CD4-positive, alpha-beta T cell treated with Interleukin-15 for 4 hours (primary cell): ENCODE data around the gene CDYL2.

Source experiments
- DNase-seq: peaks from one replicate; pipeline ENCODE4 v3.0.0-alpha.2; 2020; ENCODE audit warnings: low spot score

Gene CDYL2

GRCh38 chr16:80743772-80744171 is 60.6 kb downstream of the CDYL2 start:
- no peak for DNase-seq

- DNase-seq: peak; percentile 16
Observed at GRCh38 chr16:80743273-80743672, 61.1 kb downstream of the CDYL2 start.

DNA sequence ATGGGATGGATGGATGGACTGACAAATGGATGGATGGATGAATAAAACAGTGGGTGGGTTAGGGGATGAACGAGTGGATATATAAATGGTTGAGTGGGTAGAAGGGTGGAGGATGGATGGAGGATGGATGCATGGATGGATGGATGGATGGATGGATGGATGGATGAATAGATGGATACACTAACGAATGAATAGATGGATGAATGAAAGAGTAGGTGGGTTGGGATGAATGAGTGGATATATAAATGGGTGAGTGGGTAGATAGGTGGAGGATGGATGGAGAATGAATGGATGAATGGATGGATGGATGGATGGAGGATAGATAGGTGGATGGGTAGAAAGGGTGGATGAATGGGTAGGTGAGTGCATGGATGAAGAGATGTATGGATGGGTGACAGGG is 62.1 kb downstream of the CDYL2 start:
- no peak for DNase-seq

GRCh38 chr16:80741724-80742123 is 62.7 kb downstream of the CDYL2 start:
- DNase-seq: no peak

DNA sequence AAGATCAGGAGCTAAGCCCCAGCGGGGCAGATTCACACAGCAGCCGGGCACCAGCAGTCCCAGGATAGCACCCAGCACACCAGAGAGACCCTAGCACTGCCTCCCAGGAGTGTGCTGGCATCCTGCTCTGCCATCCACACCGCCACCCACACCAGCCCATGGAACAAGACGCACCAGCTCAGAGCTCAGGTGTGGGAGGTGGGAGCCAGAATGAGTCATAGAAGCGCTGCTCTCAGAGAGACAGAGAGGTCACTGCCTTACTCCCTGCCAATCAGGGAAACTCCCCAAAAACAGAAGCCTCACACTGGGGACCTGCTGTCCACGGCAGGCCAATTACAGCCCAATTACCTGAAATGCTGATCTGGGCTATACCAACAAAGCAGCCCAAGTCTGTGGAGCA is 64.9 kb downstream of the CDYL2 start:
- DNase-seq: no peak

GRCh38 chr16:80738521-80738920 is 65.9 kb downstream of the CDYL2 start:
- DNase-seq: no peak

DNA sequence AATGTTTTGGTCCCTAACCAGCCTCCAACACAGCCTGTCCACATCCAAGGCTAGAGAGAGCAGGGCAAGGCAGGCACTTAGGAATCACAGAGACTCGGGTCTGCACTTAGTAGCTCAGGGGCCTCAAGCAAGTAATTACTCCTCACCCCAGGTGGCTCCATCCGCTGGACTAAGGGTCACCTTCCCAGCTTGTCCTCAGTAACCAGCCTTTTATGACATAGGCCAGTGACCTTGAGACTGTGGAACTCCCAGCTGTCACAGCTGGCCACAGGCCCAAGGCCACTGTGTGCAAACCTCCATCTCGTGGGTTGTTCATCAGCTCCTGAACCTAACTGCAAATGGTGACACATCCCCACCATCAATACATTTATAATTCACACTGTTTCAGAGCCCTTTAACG is 68.6 kb downstream of the CDYL2 start:
- DNase-seq: no peak

DNA sequence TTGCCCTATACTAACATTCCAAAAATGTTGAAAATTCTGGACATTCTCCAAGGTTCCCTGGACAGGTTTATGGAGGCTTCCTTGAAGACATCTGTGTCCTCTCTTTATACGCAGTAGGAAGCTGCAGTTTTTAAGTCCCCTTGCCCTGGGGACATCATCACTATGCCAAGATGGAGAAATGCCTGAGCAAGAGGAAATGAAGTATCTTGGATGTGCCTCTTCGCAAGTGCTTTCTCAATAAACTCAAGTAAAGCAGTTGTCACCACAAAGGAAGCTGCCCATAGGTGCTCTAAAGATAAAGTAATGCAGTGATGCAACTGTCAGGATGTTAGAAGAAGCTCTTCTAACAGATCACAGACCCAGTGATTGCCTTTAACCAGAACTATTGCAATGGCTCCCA is 71.0 kb downstream of the CDYL2 start:
- no peak for DNase-seq

GRCh38 chr16:80731915-80732314 is 72.5 kb downstream of the CDYL2 start:
- DNase-seq: no peak

DNA sequence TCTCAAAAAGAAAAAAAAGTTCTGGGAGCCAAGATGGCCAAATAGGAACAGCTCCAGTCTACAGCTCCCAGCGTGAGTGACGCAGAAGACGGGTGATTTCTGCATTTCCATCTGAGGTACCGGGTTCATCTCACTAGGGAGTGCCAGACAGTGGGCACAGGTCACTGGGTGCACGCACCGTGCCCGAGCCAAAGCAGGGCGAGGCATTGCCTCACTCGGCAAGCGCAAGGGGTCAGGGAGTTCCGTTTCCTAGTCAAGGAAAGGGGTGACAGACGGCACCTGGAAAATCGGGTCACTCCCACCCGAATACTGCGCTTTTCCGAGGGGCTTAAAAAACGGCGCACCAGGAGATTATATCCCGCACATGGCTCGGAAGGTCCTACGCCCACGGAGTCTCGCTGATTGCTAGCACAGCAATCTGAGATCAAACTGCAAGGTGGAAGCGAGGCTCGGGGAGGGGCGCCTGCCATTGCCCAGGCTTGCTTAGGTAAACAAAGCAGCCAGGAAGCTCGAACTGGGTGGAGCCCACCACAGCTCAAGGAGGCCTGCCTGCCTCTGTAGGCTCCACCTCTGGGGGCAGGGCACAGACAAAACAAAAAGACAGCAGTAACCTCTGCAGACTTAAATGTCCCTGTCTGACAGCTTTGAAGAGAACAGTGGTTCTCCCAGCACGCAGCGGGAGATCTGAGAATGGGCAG is 77.2 kb downstream of the CDYL2 start:
- DNase-seq: peak; percentile 14

GRCh38 chr16:80725566-80726162 is 78.7 kb downstream of the CDYL2 start:
- DNase-seq: no peak

DNA sequence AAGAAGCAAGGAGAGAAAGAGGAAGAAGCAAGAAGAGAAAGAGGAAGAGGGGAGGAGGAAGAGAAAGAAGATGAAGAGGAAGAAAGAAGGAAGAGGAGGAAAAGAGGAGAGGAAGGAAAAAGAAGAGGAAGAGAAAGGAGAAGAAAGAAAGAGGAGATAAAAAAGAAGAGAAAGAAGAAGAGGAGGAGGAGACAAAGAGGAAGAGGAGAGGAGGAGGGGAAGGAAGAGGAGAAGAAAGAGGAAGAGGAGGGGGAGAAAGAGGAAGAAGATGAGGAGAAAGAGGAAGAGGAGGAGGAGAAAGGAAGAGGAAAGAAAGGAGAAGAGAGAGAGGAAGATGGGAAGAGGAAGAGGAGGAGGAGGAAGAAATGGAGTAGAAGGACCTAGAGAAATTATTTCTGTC is 80.4 kb downstream of the CDYL2 start:
- DNase-seq: no peak

- no peak for DNase-seq
Observed at GRCh38 chr16:80723091-80723490, 81.3 kb downstream of the CDYL2 start.

- DNase-seq: no peak
Observed at GRCh38 chr16:80720804-80721371, 83.5 kb downstream of the CDYL2 start.

GRCh38 chr16:80719573-80719972 is 84.8 kb downstream of the CDYL2 start:
- DNase-seq: peak; percentile 35

DNA sequence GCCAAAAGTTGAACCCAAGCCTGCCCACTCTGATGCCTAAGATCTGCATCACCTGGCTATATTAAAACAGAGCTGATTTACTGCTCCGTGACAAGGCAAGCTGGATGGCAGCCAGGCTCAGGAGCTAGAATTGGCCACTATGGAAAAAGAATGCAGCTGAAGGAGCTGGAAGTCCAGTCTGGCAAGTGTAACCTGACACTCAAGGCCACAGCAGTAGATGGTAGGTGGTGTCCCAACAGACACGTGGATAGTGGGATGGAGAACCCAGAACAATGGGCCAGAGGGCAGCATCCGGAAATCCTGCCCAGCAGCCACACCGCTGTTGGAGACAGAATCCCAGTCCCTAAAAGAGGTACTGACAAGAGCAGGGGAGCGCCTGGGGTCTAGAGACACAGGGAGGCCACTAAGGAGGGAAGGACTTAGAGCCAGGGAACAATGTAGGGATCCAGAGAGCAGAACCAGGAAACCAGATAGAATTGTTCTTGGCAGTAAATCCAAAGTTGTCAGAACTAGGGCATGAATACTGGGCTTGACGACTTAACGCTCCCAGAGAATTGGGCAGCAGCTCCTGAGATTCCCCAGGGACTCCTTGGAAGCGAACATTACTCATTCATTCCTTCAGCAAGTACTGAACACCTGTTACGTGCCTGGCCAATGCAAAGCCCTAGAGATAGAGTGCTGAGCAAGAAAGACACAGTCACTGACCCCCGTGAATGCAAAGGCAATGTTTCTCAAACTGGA is 85.7 kb downstream of the CDYL2 start:
- DNase-seq: no peak

DNA sequence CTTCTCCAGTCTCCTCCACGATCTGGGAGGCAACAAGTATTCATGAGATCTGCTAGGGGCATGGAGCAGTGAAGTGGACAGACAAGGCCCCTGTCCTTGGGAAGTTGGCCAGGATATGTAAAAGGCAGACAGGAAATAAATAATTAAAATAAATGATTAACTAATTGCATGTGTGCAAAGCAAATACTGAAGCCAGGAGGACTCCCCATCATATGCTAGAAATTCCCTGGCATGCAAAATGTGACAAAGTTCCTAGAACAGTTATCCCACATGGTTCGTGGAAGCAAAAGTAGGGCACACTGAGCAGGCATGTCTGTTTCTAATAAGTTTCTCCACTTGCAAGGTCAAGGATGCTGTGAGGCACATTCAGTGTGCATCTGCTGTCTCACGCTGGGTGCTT is 86.8 kb downstream of the CDYL2 start:
- no peak for DNase-seq

- DNase-seq: no peak
Observed at GRCh38 chr16:80716564-80717139, 87.7 kb downstream of the CDYL2 start.

- DNase-seq: no peak
Observed at GRCh38 chr16:80711406-80711805, 93.0 kb downstream of the CDYL2 start.

DNA sequence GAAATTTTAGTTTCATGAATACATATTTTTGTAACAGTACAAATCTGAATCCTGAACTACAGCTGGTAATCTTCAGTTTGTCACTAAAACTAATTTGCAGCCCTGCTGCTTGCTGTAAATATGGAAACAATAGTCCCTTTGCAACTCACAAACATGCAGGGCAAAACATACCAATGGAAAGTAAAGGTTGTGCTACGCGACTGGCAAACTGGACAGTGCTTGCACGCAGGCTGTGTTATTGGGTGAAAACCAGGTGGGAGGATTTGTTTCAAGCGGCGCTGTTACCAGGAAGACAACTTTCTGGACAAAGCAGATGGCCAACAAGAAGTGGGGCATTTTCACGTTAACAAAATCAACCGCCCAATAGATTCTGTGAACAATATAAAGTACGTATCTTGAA is 93.5 kb downstream of the CDYL2 start:
- DNase-seq: no peak

DNA sequence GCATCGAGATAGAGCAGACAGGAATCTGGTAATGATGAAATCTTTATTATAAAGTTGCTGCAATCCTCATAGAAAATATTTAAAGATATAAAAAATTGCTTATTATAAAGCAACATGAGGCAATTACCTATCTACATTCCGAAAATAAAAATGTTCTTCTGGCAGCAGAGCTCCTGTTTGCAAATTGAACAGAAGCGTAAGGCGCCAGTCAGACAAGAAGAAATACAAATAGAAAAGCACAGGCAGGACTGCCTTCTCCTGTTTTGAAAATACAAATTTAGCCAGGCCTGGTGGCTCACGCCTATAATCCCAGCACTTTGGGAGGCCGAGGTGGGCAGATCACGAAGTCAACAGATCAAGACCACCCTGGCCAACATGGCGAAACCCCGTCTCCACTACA is 95.6 kb downstream of the CDYL2 start:
- DNase-seq: no peak

- no peak for DNase-seq
Observed at GRCh38 chr16:80707686-80708085, 96.7 kb downstream of the CDYL2 start.

- DNase-seq: no peak
Observed at GRCh38 chr16:80705596-80705995, 98.8 kb downstream of the CDYL2 start.
